HepG2 (cell line): ENCODE measurements around the gene HPCAL1. TPM values are rescaled to one million over a fixed set of nuclear protein-coding genes. Genes with fewer than 3 reads are reported as not detected.

Source experiments
- CTCF ChIP-seq: sonication (generic); formaldehyde crosslinking; IDR thresholded peaks from 2 replicates; pipeline ENCODE4 v1.5.0; 2020; ENCODE audit warnings: mild to moderate bottlenecking, missing genetic modification reagents, moderate library complexity
- DNMT3B ChIP-seq: conservative IDR thresholded peaks from 2 replicates; pipeline ENCODE4 v1.6.1; 2016; ENCODE audit warnings: missing biosample characterization, control low read depth
- ERF ChIP-seq: IDR thresholded peaks from 2 replicates; pipeline ENCODE4 v1.6.1; 2018; ENCODE audit warnings: missing biosample characterization, missing genetic modification reagents
- ETS1 ChIP-seq: sonication (generic); formaldehyde crosslinking; IDR thresholded peaks from 2 replicates; pipeline ENCODE4 v1.4.0; 2020; ENCODE audit warnings: missing genetic modification reagents
- HNRNPK ChIP-seq: fragments of 200-400 bp; formaldehyde crosslinking; IDR thresholded peaks from 2 replicates; pipeline ENCODE4 v1.6.1; 2018; ENCODE audit warnings: low read length, low read depth, moderate library complexity, mild to moderate bottlenecking; ENCODE audit not compliant: poor library complexity, severe bottlenecking
- KDM4B ChIP-seq: sonication (generic); formaldehyde crosslinking; IDR thresholded peaks from 2 replicates; pipeline ENCODE4 v1.4.0; 2020; ENCODE audit warnings: missing genetic modification reagents
- KLF6 ChIP-seq: IDR thresholded peaks from 2 replicates; pipeline ENCODE4 v1.8.0; 2016; ENCODE audit warnings: missing biosample characterization, missing genetic modification reagents
- MAX ChIP-seq: IDR thresholded peaks from 2 replicates; pipeline ENCODE4 v1.6.1; 2012; ENCODE audit warnings: inconsistent platforms
- MED1 ChIP-seq: sonication (generic); formaldehyde crosslinking; IDR thresholded peaks from 2 replicates; pipeline ENCODE4 v1.4.0; 2020; ENCODE audit warnings: missing genetic modification reagents
- NR2C2 ChIP-seq: sonication (generic); formaldehyde crosslinking; IDR thresholded peaks from 2 replicates; pipeline ENCODE4 v1.4.0; 2020; ENCODE audit warnings: missing genetic modification reagents, mild to moderate bottlenecking, moderate library complexity, borderline replicate concordance
- PBX3 ChIP-seq: sonication (generic); formaldehyde crosslinking; IDR thresholded peaks from 2 replicates; pipeline ENCODE4 v1.8.1; 2023; ENCODE audit warnings: missing genetic modification reagents, inconsistent platforms, borderline replicate concordance
- RFXAP ChIP-seq: sonication (generic); formaldehyde crosslinking; IDR thresholded peaks from 2 replicates; pipeline ENCODE4 v1.4.0; 2020; ENCODE audit warnings: missing genetic modification reagents, borderline replicate concordance
- RXRA ChIP-seq: sonication (generic); formaldehyde crosslinking; IDR thresholded peaks from 2 replicates; pipeline ENCODE4 v1.5.1; 2020; ENCODE audit warnings: missing genetic modification reagents
- SRY ChIP-seq: sonication (generic); formaldehyde crosslinking; IDR thresholded peaks from 2 replicates; pipeline ENCODE4 v1.8.0; 2022; ENCODE audit warnings: mild to moderate bottlenecking, missing genetic modification reagents
- ZBTB1 ChIP-seq: sonication (generic); formaldehyde crosslinking; IDR thresholded peaks from 2 replicates; pipeline ENCODE4 v1.4.0; 2020; ENCODE audit warnings: missing genetic modification reagents, borderline replicate concordance
- ZBTB38 ChIP-seq: sonication (generic); formaldehyde crosslinking; IDR thresholded peaks from 2 replicates; pipeline ENCODE4 v1.5.1; 2020; ENCODE audit warnings: mild to moderate bottlenecking, missing genetic modification reagents
- ZNF230 ChIP-seq: sonication (generic); formaldehyde crosslinking; IDR thresholded peaks from 2 replicates; pipeline ENCODE4 v1.4.0; 2020; ENCODE audit warnings: mild to moderate bottlenecking, missing genetic modification reagents
- ZNF235 ChIP-seq: sonication (generic); formaldehyde crosslinking; IDR thresholded peaks from 2 replicates; pipeline ENCODE4 v1.8.1; 2023; ENCODE audit warnings: mild to moderate bottlenecking, missing genetic modification reagents, borderline replicate concordance
- ZNF280B ChIP-seq: sonication (generic); formaldehyde crosslinking; IDR thresholded peaks from 2 replicates; pipeline ENCODE4 v1.5.0; 2020; ENCODE audit warnings: missing genetic modification reagents, mild to moderate bottlenecking, borderline replicate concordance
- ZNF547 ChIP-seq: sonication (generic); formaldehyde crosslinking; IDR thresholded peaks from 2 replicates; pipeline ENCODE4 v1.5.1; 2020; ENCODE audit warnings: mild to moderate bottlenecking, missing genetic modification reagents
- ZNF562 ChIP-seq: sonication (generic); formaldehyde crosslinking; IDR thresholded peaks from 2 replicates; pipeline ENCODE4 v1.8.0; 2022; ENCODE audit warnings: missing genetic modification reagents, borderline replicate concordance
- ZNF607 ChIP-seq: sonication (generic); formaldehyde crosslinking; IDR thresholded peaks from 2 replicates; pipeline ENCODE4 v1.5.1; 2020; ENCODE audit warnings: missing genetic modification reagents, mild to moderate bottlenecking, borderline replicate concordance
- ZNF670 ChIP-seq: sonication (generic); formaldehyde crosslinking; IDR thresholded peaks from 2 replicates; pipeline ENCODE4 v1.8.0; 2022; ENCODE audit warnings: mild to moderate bottlenecking, missing genetic modification reagents, borderline replicate concordance
- ZNF839 ChIP-seq: sonication (generic); formaldehyde crosslinking; IDR thresholded peaks from 2 replicates; pipeline ENCODE4 v1.4.0; 2020; ENCODE audit warnings: missing genetic modification reagents, mild to moderate bottlenecking, borderline replicate concordance
- polyA plus RNA-seq, 8 experiments: library from polyadenylated mRNA; depleted of rRNA in 3 of 8; stranded (reverse) in 7 of 8; unstranded in 1 of 8; fragments of >200 nt; fragmentation: Illumina TruSeq in 4 of 8; extraction: Trizol in 4 of 8; gene quantifications; 2 replicates each; pipeline versions ENCODE4 v1.2.1 to v1.2.3, GENCODE V29; 2011 to 2016; ENCODE audit warnings: low read depth in 4 of 8, missing spikeins in 1 of 8, mixed read lengths in 1 of 8; ENCODE audit not compliant: insufficient read depth in 1 of 8
- total RNA-seq, 5 experiments: library from RNA; depleted of rRNA; stranded (reverse); fragments of >200 nt; fragmentation: Illumina TruSeq; extraction: Trizol; gene quantifications; 2 replicates each; pipeline ENCODE4 v1.2.3, GENCODE V29; 2016; ENCODE audit warnings: low read depth in 1 of 5

Gene HPCAL1
- total and polyA plus RNA-seq, 2 of the 13 experiments (the other 11 are each of a cell fraction or from before 2014, with no cell fraction given): 29.5 to 29.9 TPM

GRCh38 chr2:10331027-10331701 is 28.5 kb downstream of the HPCAL1 start (continued):
- TF ChIP-seq ZNF235 (CRISPR knock-in tag) (no peak), ZBTB1 (no peak), RXRA (CRISPR knock-in tag) (0 out of 2 replicates have a peak, but pooled peaks have one; percentile 39), ZNF547 (CRISPR knock-in tag) (peak; percentile 14; the same call in 1 of the 2 replicates), CTCF (0 out of 2 replicates have a peak, but pooled peaks have one; percentile 12), ZNF607 (CRISPR knock-in tag) (no peak), SRY (CRISPR knock-in tag) (0 out of 2 replicates have a peak, but pooled peaks have one; percentile 38), ZNF562 (CRISPR knock-in tag) (no peak), KLF6 (CRISPR knock-in tag) (no peak), ZNF230 (CRISPR knock-in tag) (no peak), MAX (peak; percentile 27), MED1 (CRISPR knock-in tag) (peak; percentile 42; the same call in 1 of the 2 replicates), ZNF280B (no peak), RFXAP (CRISPR knock-in tag) (no peak), ETS1 (CRISPR knock-in tag) (no peak), PBX3 (CRISPR knock-in tag) (no peak), ZNF839 (peak; percentile 32; the same call in 1 of the 2 replicates), DNMT3B (CRISPR knock-in tag) (no peak), ERF (CRISPR knock-in tag) (no peak), NR2C2 (CRISPR knock-in tag) (no peak), ZBTB38 (CRISPR knock-in tag) (peak; percentile 61), KDM4B (no peak), ZNF670 (no peak), HNRNPK (no peak)
